OCI-LY7 (cell line): ENCODE measurements around the gene ACTL8.

Experiments used
- EZH2phosphoT487 ChIP-seq: fragments of 200-600 bp; sonication (generic); IDR thresholded peaks from 2 replicates; pipeline ENCODE4 v1.6.1; 2018; ENCODE audit warnings: low read depth, borderline replicate concordance, mild to moderate bottlenecking, mixed run types, antibody characterized with exemption, low read length, moderate library complexity, mixed read lengths
- TF ChIP-seq, protein P1 (sequence below): fragments of 200-600 bp; sonication (generic); conservative IDR thresholded peaks from 2 replicates; pipeline ENCODE4 v1.5.1; 2014; ENCODE audit warnings: mild to moderate bottlenecking, antibody characterized with exemption, low read length, moderate library complexity, mixed read lengths

DNA sequence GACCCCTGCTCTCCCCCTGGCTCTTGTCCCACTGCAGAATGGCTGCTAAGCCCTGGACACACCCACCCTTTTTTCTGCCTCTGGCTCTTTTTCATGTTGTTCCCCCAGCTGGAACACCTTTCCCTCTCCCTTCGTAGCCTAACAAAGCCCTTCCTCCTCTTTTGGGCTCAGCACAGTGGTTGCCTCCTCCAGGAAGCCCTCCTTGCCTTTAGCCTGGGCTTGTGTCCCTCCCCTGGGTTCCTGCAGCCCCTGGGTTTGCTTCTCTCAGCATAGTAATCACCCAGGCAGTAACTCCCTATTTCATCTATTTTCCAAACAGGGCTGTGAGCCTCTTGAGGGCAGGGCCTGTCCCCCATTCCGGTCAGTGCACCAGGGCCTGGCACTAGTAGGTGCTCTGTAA, 19.8 kb upstream of the ACTL8 start:
- TF ChIP-seq, protein P1, sequence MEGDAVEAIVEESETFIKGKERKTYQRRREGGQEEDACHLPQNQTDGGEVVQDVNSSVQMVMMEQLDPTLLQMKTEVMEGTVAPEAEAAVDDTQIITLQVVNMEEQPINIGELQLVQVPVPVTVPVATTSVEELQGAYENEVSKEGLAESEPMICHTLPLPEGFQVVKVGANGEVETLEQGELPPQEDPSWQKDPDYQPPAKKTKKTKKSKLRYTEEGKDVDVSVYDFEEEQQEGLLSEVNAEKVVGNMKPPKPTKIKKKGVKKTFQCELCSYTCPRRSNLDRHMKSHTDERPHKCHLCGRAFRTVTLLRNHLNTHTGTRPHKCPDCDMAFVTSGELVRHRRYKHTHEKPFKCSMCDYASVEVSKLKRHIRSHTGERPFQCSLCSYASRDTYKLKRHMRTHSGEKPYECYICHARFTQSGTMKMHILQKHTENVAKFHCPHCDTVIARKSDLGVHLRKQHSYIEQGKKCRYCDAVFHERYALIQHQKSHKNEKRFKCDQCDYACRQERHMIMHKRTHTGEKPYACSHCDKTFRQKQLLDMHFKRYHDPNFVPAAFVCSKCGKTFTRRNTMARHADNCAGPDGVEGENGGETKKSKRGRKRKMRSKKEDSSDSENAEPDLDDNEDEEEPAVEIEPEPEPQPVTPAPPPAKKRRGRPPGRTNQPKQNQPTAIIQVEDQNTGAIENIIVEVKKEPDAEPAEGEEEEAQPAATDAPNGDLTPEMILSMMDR: no peak
- no peak for TF ChIP-seq EZH2phosphoT487
